Mesothelial cell of epicardium (in vitro differentiated cells): ENCODE data around the gene PLEKHG1. TPM values are rescaled to one million over a fixed set of nuclear protein-coding genes. Genes with fewer than 3 reads are reported as not detected.

Experiments
- DNase-seq, 2 experiments: peaks; one replicate each; pipeline ENCODE4 v3.0.0; 2021; ENCODE audit warnings: low spot score in 2 of 2; ENCODE audit not compliant: unreplicated experiment in 2 of 2
- H3K27ac Mint-ChIP-seq: 2 replicates; pipeline ENCODE4 v1.8.0; 2021; ENCODE audit warnings: mixed read lengths
- H3K27me3 Mint-ChIP-seq: 2 replicates; pipeline ENCODE4 v1.8.0; 2021; ENCODE audit warnings: low read depth, mixed read lengths
- H3K36me3 Mint-ChIP-seq: 2 replicates; pipeline ENCODE4 v1.8.0; 2021; ENCODE audit warnings: mixed read lengths
- H3K4me1 Mint-ChIP-seq: 2 replicates; pipeline ENCODE4 v1.8.0; 2021; ENCODE audit warnings: mixed read lengths
- H3K4me3 Mint-ChIP-seq: 2 replicates; pipeline ENCODE4 v1.8.0; 2021; ENCODE audit warnings: mild to moderate bottlenecking, moderate library complexity, mixed read lengths
- H3K9me3 Mint-ChIP-seq: 2 replicates; pipeline ENCODE4 v1.8.0; 2021; ENCODE audit warnings: mixed read lengths
- total RNA-seq: library from RNA; stranded (reverse); gene quantifications from 3 replicates; pipeline ENCODE4 v1.2.1, GENCODE V29; 2021
- TF ChIP-seq, protein P1 (sequence below): fragments of 200-600 bp; sonication (generic); IDR thresholded peaks from one replicate; pipeline ENCODE4 v1.5.0; 2021; ENCODE audit warnings: antibody characterized with exemption; ENCODE audit not compliant: unreplicated experiment

Gene PLEKHG1
- total RNA-seq, 1 donor from 2014 or later, result 69.3 TPM

DNA sequence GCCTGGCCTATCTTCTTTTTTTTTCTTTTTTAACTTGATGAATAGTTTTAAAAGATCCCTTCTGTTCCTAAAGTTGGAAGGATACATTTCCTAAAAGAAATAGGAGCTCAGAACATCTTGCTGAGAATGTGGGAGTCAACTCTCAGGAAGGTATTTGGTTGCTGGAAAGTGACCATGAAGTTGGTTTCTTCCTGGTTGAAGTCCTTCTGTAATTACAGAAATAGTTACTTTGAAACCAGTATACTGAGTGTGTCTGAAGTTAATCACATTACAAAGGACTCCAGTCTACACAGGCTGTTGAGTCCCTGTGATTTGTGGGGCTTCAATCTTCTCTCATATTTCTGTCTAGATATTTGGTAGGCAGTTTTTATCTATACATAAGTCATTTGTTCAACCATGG lies 9.8 kb upstream of the PLEKHG1 start:
- Mint-ChIP-seq H3K9me3 (no peaks in the 10 kb centered on the region), H3K36me3 (no peaks in the 10 kb centered on the region), H3K4me3 (no peak overlapping the region), H3K4me1 (peaks cover 40% of the 10 kb centered on the region), H3K27me3 (peaks cover 5% of the 10 kb centered on the region), H3K27ac (peak overlapping the region; percentile 25)
- TF ChIP-seq, protein P1, sequence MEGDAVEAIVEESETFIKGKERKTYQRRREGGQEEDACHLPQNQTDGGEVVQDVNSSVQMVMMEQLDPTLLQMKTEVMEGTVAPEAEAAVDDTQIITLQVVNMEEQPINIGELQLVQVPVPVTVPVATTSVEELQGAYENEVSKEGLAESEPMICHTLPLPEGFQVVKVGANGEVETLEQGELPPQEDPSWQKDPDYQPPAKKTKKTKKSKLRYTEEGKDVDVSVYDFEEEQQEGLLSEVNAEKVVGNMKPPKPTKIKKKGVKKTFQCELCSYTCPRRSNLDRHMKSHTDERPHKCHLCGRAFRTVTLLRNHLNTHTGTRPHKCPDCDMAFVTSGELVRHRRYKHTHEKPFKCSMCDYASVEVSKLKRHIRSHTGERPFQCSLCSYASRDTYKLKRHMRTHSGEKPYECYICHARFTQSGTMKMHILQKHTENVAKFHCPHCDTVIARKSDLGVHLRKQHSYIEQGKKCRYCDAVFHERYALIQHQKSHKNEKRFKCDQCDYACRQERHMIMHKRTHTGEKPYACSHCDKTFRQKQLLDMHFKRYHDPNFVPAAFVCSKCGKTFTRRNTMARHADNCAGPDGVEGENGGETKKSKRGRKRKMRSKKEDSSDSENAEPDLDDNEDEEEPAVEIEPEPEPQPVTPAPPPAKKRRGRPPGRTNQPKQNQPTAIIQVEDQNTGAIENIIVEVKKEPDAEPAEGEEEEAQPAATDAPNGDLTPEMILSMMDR, result no peak
- no peak for DNase-seq

DNA sequence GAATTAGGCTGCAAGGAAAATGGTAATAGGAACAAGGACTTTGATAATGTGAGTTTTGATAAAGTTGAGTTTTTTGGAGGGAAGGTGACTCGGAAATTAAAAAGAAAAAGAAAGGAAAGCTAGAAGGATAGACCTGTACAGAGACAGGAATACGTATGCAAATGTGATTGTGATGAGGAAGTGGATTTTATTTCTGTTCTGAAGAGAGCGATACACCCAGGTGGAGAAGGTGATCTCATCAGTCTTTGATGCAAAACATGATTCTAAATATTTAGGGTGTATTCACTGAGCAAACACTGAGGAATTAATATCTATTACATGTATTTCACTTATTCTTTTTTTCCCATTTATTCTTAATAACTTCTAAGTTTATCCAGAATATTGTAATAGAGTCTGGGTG lies 9.2 kb upstream of the PLEKHG1 start:
- TF ChIP-seq, protein P1, result no peak
- H3K9me3 Mint-ChIP-seq, result no peaks in the 10 kb centered on the region
- peaks cover 5% of the 10 kb centered on the region for H3K27me3 Mint-ChIP-seq
- no peaks in the 10 kb centered on the region for H3K36me3 Mint-ChIP-seq
- H3K4me1 Mint-ChIP-seq, result peaks cover 38% of the 10 kb centered on the region
- H3K4me3 Mint-ChIP-seq, result no peak overlapping the region
- H3K27ac Mint-ChIP-seq, result peak overlapping the region; percentile 15
- no peak for DNase-seq

DNA sequence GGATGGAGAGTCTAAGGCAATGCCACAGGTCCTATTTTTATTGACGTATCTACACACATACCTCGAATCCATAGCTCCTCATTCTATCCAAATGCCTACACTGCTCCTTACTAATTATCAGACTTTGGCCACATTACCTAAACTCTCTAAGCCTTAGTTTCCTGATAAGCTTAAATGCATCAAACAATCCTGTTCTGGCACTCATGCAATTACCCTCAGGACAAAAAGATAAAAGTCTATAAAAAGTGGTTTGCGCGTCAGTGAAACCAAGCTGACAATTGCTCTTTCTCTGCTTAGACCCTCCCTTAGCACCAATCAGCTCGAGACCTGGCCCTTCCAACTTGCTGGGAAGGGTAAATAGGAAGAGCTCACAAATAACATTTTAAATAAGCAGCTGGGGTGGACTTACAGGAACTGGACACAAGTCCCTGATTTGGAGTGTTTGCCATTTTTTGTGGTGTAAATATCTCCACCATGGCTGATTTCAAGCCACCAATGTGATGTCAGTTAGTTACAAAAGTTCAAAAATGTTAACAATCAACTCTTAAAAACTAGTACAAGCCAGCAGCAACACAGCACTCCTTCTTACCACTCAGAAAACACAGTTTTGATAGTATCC lies 7.2 kb upstream of the PLEKHG1 start:
- TF ChIP-seq, protein P1, result no peak
- Mint-ChIP-seq H3K4me1 (peaks cover 35% of the 10 kb centered on the region), H3K27ac (no peak overlapping the region), H3K27me3 (peaks cover 2% of the 10 kb centered on the region), H3K9me3 (no peaks in the 10 kb centered on the region), H3K4me3 (no peak overlapping the region), H3K36me3 (no peaks in the 10 kb centered on the region)
- DNase-seq, result no peak

DNA sequence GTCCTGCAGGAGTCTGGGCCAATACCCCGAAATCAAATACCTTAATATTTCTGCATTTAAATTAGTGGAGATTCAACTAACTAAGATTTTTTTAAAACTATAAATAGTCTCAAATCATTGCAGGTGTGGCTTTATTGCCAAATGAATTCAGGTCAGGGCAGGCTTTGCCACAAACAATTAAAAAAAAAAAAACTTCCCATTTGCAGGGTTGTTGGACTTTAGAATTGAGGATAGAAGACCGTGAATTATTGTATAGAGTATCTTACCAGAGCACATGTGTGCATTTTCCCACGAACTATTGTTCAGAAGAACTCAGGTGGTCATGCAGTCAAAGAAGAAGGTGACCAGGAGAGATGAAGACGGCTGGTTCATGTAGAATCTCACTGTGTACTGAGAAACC lies 6.6 kb upstream of the PLEKHG1 start:
- Mint-ChIP-seq H3K4me1 (peaks cover 35% of the 10 kb centered on the region), H3K4me3 (no peak overlapping the region), H3K27ac (no peak overlapping the region), H3K27me3 (peaks cover 2% of the 10 kb centered on the region), H3K36me3 (no peaks in the 10 kb centered on the region), H3K9me3 (no peaks in the 10 kb centered on the region)
- TF ChIP-seq, protein P1, result no peak
- no peak for DNase-seq

DNA sequence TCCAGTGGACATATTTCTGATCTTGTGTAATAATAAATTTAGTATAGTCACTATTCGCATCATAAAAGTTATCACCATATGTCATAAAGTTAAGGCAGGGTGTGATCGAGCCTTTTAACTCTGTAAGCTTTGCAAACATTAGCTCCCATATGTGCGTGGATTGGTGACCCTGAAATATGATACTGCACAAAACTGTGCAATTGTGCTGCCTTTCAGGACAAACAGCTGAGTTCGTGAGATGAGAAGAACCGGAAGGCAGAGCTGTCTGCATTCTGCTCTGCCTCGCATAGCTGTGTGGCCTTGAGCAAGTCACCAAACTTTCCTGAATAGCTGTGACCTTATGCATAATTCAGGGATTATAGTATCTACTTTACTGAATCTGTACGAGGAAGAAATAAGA lies 3.2 kb upstream of the PLEKHG1 start:
- Mint-ChIP-seq H3K4me1 (peaks cover 35% of the 10 kb centered on the region), H3K27ac (no peak overlapping the region), H3K4me3 (no peak overlapping the region), H3K27me3 (peaks cover 7% of the 10 kb centered on the region), H3K9me3 (no peaks in the 10 kb centered on the region), H3K36me3 (no peaks in the 10 kb centered on the region)
- no peak for DNase-seq
- TF ChIP-seq, protein P1, result no peak

DNA sequence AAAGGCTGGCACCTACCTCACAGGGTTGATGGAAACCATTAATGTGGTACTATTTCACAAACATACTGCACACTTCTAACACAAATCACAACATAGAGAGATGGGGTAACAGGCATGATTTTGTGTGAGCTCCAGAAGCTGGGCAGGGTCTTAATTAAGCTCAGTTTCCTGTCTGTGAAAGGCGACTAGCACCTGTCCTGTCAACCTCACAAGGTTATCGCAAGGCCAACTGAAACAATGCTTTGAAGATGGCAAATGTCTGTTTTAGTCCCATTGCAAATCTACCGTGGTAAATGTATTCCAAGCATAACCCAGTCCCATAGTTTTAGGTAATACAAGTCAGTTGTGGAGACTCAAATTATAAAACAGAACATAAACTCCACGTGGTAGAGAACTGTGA lies 1.3 kb upstream of the PLEKHG1 start:
- Mint-ChIP-seq H3K36me3 (no peaks in the 10 kb centered on the region), H3K4me3 (peak overlapping the region; percentile 76), H3K9me3 (no peaks in the 10 kb centered on the region), H3K27me3 (peaks cover 13% of the 10 kb centered on the region), H3K4me1 (peaks cover 42% of the 10 kb centered on the region), H3K27ac (no peak overlapping the region)
- DNase-seq, result no peak
- TF ChIP-seq, protein P1, result no peak
